Adrenal gland (tissue), 5 donors: ENCODE measurements around the gene DHRS7B.

ENCODE experiments used
- CTCF ChIP-seq, 6 experiments: fragments of 450-650 bp in 4 of 6; fragments of 200-600 bp in 2 of 6; sonication (generic) in 1 of 6; IDR thresholded peaks; 1 replicate in 5 of 6; 2 replicates in 1 of 6; pipeline versions ENCODE4 v1.5.1 to v1.8.0; 2016 to 2021; ENCODE audit warnings: antibody characterized with exemption in 6 of 6, mild to moderate bottlenecking in 2 of 6, moderate library complexity in 1 of 6
- POLR2A ChIP-seq, 2 donors: fragments of 450-650 bp; IDR thresholded peaks; one replicate each; pipeline ENCODE4 v1.6.1; 2017; ENCODE audit warnings: antibody characterized with exemption in 2 of 2, mild to moderate bottlenecking in 2 of 2, moderate library complexity in 1 of 2
- donor health status: DM: no; HTN: no; CAD: no.

GRCh38 chr17:21134559-21134958 lies 7.8 kb downstream of the DHRS7B start:
- TF ChIP-seq CTCF (IDR thresholded peaks at IDR 0.05) (no peak), POLR2A (IDR thresholded peaks at IDR 0.05) (no peak)
